Measurements from ENCODE around the gene PNLIPRP2.

Gene PNLIPRP2

GRCh38 chr10:116590590-116591444, 29.9 kb upstream of the PNLIPRP2 start, which contains the start of gene PNLIPRP1:
Gene PNLIPRP1, plus strand, starts transcription at chr10:116590959. Its CDS starts 171 bp downstream, at chr10:116591130.
- H3K36me3 ChIP-seq (ENCODE audit: control insufficient read depth in 2 of 2, insufficient read depth in 1 of 2, low read length in 2 of 2), result no peaks in the 10 kb centered on the region
- POLR2A ChIA-PET, result no interaction called here
- H3K4me3 ChIP-seq (ENCODE audit: low read depth, low read length), result no peak within 1 kb of the TSS
- H3K27ac ChIP-seq (ENCODE audit: extremely low read depth, low read depth, low read length), result peak within 1 kb of the TSS; percentile 24; the same call in 1 of the 2 replicates
- H3K4me1 ChIP-seq (ENCODE audit: control insufficient read depth, insufficient read depth, low read length), result peaks cover 9% of the 10 kb centered on the region
- no peak for TF ChIP-seq ZSCAN4 (tag by site-specific recombination; IDR thresholded peaks at IDR 0.05)
- no peak for TF ChIP-seq ZNF670 (tag by site-specific recombination; IDR thresholded peaks at IDR 0.05; ENCODE audit: low read depth)
- no peak for TF ChIP-seq ZNF664 (tag by site-specific recombination; IDR thresholded peaks at IDR 0.05)
- TF ChIP-seq ZNF501 (tag by site-specific recombination; IDR thresholded peaks at IDR 0.05), result no peak
- TF ChIP-seq ZNF174 (tag by site-specific recombination; IDR thresholded peaks at IDR 0.05), result no peak
- TF ChIP-seq ZNF138 (tag by site-specific recombination; IDR thresholded peaks at IDR 0.05; ENCODE audit: borderline replicate concordance), result no peak
- no peak for TF ChIP-seq ZNF555 (tag by site-specific recombination; conservative IDR thresholded peaks at IDR 0.05)
- TF ChIP-seq ZSCAN16 (tag by site-specific recombination; IDR thresholded peaks at IDR 0.05), result no peak
- no peak for TF ChIP-seq ZNF701 (tag by site-specific recombination; IDR thresholded peaks at IDR 0.05)
- no peak for TF ChIP-seq ZNF654 (tag by site-specific recombination; IDR thresholded peaks at IDR 0.05; ENCODE audit: low read depth)
- TF ChIP-seq ZNF600 (tag by site-specific recombination; IDR thresholded peaks at IDR 0.05), result no peak
- no peaks in the 10 kb centered on the region for H3K9me3 ChIP-seq (ENCODE audit: control insufficient read depth, insufficient read depth, low read depth, low read length)
- CTCF ChIA-PET, result no interaction called here

- Histone ChIP-seq H3K9me3 (ENCODE audit: control insufficient read depth, insufficient read depth, low read depth, low read length) (no peaks in the 10 kb centered on the region), H3K27ac (ENCODE audit: extremely low read depth, low read depth, low read length) (no peak overlapping the region), H3K4me3 (ENCODE audit: low read depth, low read length) (no peak overlapping the region), H3K4me1 (ENCODE audit: control insufficient read depth, insufficient read depth, low read length) (peaks cover 9% of the 10 kb centered on the region), H3K36me3 (ENCODE audit: control insufficient read depth in 2 of 2, insufficient read depth in 1 of 2, low read length in 2 of 2) (no peaks in the 10 kb centered on the region)
- ChIA-PET POLR2A (no interaction called here), CTCF (no interaction called here)
- TF ChIP-seq RBAK (tag by site-specific recombination; IDR thresholded peaks at IDR 0.05) (no peak), ZNF10 (tag by site-specific recombination; IDR thresholded peaks at IDR 0.05) (no peak), ZBTB21 (tag by site-specific recombination; IDR thresholded peaks at IDR 0.05) (no peak), ZNF521 (tag by site-specific recombination; IDR thresholded peaks at IDR 0.05) (no peak), ZNF558 (tag by site-specific recombination; IDR thresholded peaks at IDR 0.05) (no peak), BCL6B (tag by site-specific recombination; IDR thresholded peaks at IDR 0.05) (no peak), ZNF596 (tag by site-specific recombination; IDR thresholded peaks at IDR 0.05) (no peak), ZSCAN4 (tag by site-specific recombination; IDR thresholded peaks at IDR 0.05) (no peak), ZNF398 (tag by site-specific recombination; IDR thresholded peaks at IDR 0.05) (no peak), ZNF311 (tag by site-specific recombination; IDR thresholded peaks at IDR 0.05; ENCODE audit: borderline replicate concordance) (no peak)
These were observed 27.5 kb upstream of the PNLIPRP2 start for GRCh38 chr10:116593139-116593740.

Data from HEK293 (cell line).